Panc1 (cell line): ENCODE measurements around the gene PUS1. TPM values are rescaled to one million over a fixed set of nuclear protein-coding genes. Genes with fewer than 3 reads are reported as not detected.

Experiments used
- ATAC-seq: fragments of 200-7000 bp; cut with Tn5 transposase; 2 replicates; pipeline ENCODE4 v1.9.1; 2020; ENCODE audit warnings: mild to moderate bottlenecking, moderate library complexity
- BruUV-seq: library from RNA; stranded (reverse); fragments of 400-500 nt; replicated peaks from 2 replicates; lab custom pipeline; 2021; lab: Mats Ljungman, UMichigan
- CTCF ChIA-PET: fragments of 300-600 bp; sonication (Branson Sonifier 250); formaldehyde crosslinking; loops from one replicate; lab custom pipeline; 2022; ENCODE audit warnings: antibody characterized with exemption; lab: Charles Lee
- POLR2A ChIA-PET: fragments of 300-600 bp; sonication (Branson Sonifier 250); formaldehyde crosslinking; loops from one replicate; lab custom pipeline; 2022; ENCODE audit warnings: antibody characterized with exemption; lab: Charles Lee
- DNase-seq: peaks from one replicate; pipeline ENCODE4 v3.0.0-alpha.2; 2010; ENCODE audit warnings: low read depth, low spot score
- H3K27ac ChIP-seq: 2 replicates; pipeline ENCODE4 v1.5.1; 2011; ENCODE audit warnings: mild to moderate bottlenecking, low read length, inconsistent platforms
- H3K27me3 ChIP-seq: fragments of 200-500 bp; sonication (Bioruptor generic); 2 replicates; pipeline ENCODE4 v1.6.0; 2014; ENCODE audit warnings: low read length, inconsistent platforms; ENCODE audit not compliant: control insufficient read depth, insufficient read depth
- H3K36me3 ChIP-seq: fragments of 200-500 bp; sonication (Bioruptor generic); 2 replicates; pipeline ENCODE4 v1.5.1; 2014; ENCODE audit warnings: inconsistent platforms, mild to moderate bottlenecking, low read length, moderate library complexity; ENCODE audit not compliant: control insufficient read depth, insufficient read depth
- H3K4me1 ChIP-seq: 2 replicates; pipeline ENCODE4 v1.5.1; 2011; ENCODE audit warnings: inconsistent platforms, mild to moderate bottlenecking, low read length, moderate library complexity; ENCODE audit not compliant: control insufficient read depth, insufficient read depth
- H3K4me3 ChIP-seq, 2 experiments: 2 replicates each; pipeline ENCODE4 v1.5.1; 2011 to 2012; ENCODE audit warnings: low read depth in 2 of 2, low read length in 2 of 2, mild to moderate bottlenecking in 2 of 2, inconsistent platforms in 1 of 2, moderate library complexity in 1 of 2
- H3K9me3 ChIP-seq: fragments of 200-500 bp; sonication (Bioruptor generic); 2 replicates; pipeline ENCODE4 v1.5.1; 2014; ENCODE audit warnings: low read depth, mild to moderate bottlenecking, inconsistent platforms, low read length, moderate library complexity; ENCODE audit not compliant: control insufficient read depth, insufficient read depth
- CTCF ChIP-seq: fragments of 450-650 bp; IDR thresholded peaks from 2 replicates; pipeline ENCODE4 v1.5.1; 2017; ENCODE audit warnings: mild to moderate bottlenecking
- POLR2AphosphoS5 ChIP-seq: IDR thresholded peaks from 2 replicates; pipeline ENCODE4 v1.6.1; 2012; ENCODE audit warnings: mild to moderate bottlenecking, low read depth, low read length, moderate library complexity
- REST ChIP-seq, 2 experiments: IDR thresholded peaks; 2 replicates each; pipeline ENCODE4 v1.6.1; 2011 to 2012; ENCODE audit warnings: low read depth in 2 of 2, control low read depth in 1 of 2, low read length in 1 of 2, mild to moderate bottlenecking in 1 of 2, moderate library complexity in 1 of 2; ENCODE audit not compliant: insufficient read depth in 1 of 2
- SIN3A ChIP-seq: IDR thresholded peaks from 2 replicates; pipeline ENCODE4 v1.6.1; 2012; ENCODE audit warnings: low read depth, mild to moderate bottlenecking, low read length, moderate library complexity, borderline replicate concordance; ENCODE audit not compliant: insufficient read depth
- TCF7L2 ChIP-seq: IDR thresholded peaks from 2 replicates; pipeline ENCODE4 v1.6.1; 2011; ENCODE audit warnings: mild to moderate bottlenecking, low read depth, low read length, inconsistent platforms
- in situ Hi-C: cut with HindIII; loops from 2 replicates; pipeline ENCODE4 v1.10.0; 2016; ENCODE audit warnings: low sequenced_read_pairs, low pct_unique_long_range_greater_than_20kb
- intact Hi-C: fragments of 100-400 bp; cut with micrococcal nuclease; formaldehyde crosslinking; loops from one replicate; pipeline ENCODE4 v1.10.0; 2022; ENCODE audit not compliant: unreplicated experiment
- total RNA-seq: library from RNA; stranded (reverse); gene quantifications from one replicate; pipeline ENCODE4 v1.2.1, GENCODE V29; 2021; ENCODE audit not compliant: unreplicated experiment

The PUS1 gene
- total RNA-seq, 1 experiment from 2014 or later = 108 TPM

- Histone ChIP-seq H3K27me3 (no peaks in the 10 kb centered on the region), H3K27ac (no peak overlapping the region), H3K4me3 (no peak overlapping the region), H3K4me1 (no peaks in the 10 kb centered on the region), H3K9me3 (no peaks in the 10 kb centered on the region), H3K36me3 (peaks cover 13% of the 10 kb centered on the region)
- no TSS peak for BruUV-seq
- no peak for TF ChIP-seq TCF7L2
- no peak for TF ChIP-seq CTCF
- TF ChIP-seq SIN3A = no peak
- TF ChIP-seq POLR2AphosphoS5 = no peak
- no peak for TF ChIP-seq REST (IDR thresholded peaks at IDR 0.05; ENCODE audit: insufficient read depth in 1 of 2, low read depth in 2 of 2, low read length in 1 of 2)
- CTCF ChIA-PET = no interaction called here
- intact Hi-C loops (no loop called here), in situ Hi-C loops (no loop called here)
- ATAC-seq = no peak
- POLR2A ChIA-PET = no interaction called here
- no peak for DNase-seq
These were observed 57.3 kb downstream of the PUS1 start for GRCh38 chr12:131986361-131986760.

GRCh38 chr12:131986910-131987309 lies 57.8 kb downstream of the PUS1 start:
- ATAC-seq (no peak), DNase-seq (no peak)
- no TSS peak for BruUV-seq
- in situ Hi-C loops (no loop called here), intact Hi-C loops (no loop called here)
- H3K27ac ChIP-seq = no peak overlapping the region
- no peaks in the 10 kb centered on the region for H3K4me1 ChIP-seq
- peaks cover 13% of the 10 kb centered on the region for H3K36me3 ChIP-seq
- TF ChIP-seq TCF7L2 = no peak
- no peak for TF ChIP-seq SIN3A
- no peak for TF ChIP-seq CTCF
- no peak for TF ChIP-seq REST (IDR thresholded peaks at IDR 0.05; ENCODE audit: insufficient read depth in 1 of 2, low read depth in 2 of 2, low read length in 1 of 2)
- no peak for TF ChIP-seq POLR2AphosphoS5
- POLR2A ChIA-PET = no interaction called here
- CTCF ChIA-PET = no interaction called here
- no peak overlapping the region for H3K4me3 ChIP-seq
- H3K27me3 ChIP-seq = no peaks in the 10 kb centered on the region
- H3K9me3 ChIP-seq = no peaks in the 10 kb centered on the region
